ENCODE measurements around the gene ABCB11. TPM values are rescaled to one million over a fixed set of nuclear protein-coding genes. Genes with fewer than 3 reads are reported as not detected.

Gene ABCB11
- total RNA-seq, 1 donor, result not detected

DNA sequence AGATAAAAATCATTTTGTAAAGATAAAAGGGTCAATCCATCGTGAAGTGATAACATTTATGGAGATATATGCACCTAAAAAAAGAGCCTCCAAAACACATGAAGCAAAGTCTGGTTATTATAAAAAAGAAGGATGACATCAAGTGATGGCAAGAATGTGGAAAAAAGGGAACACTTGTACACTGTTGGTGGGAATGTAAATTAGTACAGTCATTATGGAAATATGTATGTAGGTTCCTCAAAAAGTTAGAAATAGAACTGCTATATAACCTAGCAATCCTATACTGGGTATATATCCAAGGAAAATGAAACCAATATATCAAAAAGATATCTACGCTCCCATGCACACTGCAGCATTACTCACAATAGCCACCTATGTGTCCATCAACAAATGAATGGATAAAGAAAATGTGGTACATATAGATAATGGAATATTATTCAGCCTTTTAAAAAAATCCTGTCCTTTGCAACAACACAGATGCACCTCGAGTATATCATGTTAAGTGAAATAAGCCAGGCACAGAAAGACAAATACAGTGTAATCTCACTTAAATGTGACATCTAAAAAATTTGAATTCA lies 28.9 kb downstream of the ABCB11 start:
- TF ChIP-seq, protein P1, sequence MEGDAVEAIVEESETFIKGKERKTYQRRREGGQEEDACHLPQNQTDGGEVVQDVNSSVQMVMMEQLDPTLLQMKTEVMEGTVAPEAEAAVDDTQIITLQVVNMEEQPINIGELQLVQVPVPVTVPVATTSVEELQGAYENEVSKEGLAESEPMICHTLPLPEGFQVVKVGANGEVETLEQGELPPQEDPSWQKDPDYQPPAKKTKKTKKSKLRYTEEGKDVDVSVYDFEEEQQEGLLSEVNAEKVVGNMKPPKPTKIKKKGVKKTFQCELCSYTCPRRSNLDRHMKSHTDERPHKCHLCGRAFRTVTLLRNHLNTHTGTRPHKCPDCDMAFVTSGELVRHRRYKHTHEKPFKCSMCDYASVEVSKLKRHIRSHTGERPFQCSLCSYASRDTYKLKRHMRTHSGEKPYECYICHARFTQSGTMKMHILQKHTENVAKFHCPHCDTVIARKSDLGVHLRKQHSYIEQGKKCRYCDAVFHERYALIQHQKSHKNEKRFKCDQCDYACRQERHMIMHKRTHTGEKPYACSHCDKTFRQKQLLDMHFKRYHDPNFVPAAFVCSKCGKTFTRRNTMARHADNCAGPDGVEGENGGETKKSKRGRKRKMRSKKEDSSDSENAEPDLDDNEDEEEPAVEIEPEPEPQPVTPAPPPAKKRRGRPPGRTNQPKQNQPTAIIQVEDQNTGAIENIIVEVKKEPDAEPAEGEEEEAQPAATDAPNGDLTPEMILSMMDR (IDR thresholded peaks at IDR 0.05; ENCODE audit: insufficient read depth, low read length), result no peak
- DNase-seq (ENCODE audit: low read depth), result no peak
- no peak overlapping the region for H3K4me3 ChIP-seq (ENCODE audit: low read depth, low read length)

DNA sequence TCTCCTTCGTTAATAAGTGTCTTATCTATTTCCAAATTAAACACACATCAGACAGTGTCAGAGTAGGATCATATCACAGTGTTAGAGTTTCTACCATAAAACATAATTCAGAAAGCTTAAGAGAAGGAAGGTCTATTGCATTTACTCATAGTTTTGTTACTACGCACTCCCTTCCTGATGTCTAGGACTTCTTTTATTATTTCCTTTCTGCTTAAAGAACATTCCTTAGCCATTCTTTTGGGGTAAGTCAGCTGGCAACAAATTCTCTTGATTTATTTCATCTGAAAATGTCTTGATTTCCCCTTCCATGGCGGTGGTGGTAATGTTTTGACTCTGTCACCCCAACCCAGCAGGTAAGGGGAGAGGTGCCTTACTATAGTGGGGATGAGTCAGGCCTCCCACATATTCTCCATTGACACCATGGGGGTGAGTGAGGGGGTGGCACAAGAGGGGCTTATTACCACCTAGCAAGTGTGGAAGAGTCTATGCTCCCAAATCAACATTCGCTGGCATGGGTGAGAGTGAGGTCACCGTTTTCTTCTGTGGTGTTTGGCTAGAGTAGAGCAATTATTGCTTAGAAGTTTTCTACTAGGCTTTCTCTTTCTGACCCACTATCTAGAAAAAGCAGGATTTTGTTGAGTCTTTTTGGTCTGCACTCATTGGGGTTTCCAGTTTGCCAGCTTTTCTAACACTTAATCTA lies 29.9 kb downstream of the ABCB11 start:
- no peak overlapping the region for H3K4me3 ChIP-seq (ENCODE audit: low read depth, low read length)
- TF ChIP-seq, protein P1 (IDR thresholded peaks at IDR 0.05; ENCODE audit: insufficient read depth, low read length), result no peak
- DNase-seq (ENCODE audit: low read depth), result no peak

DNA sequence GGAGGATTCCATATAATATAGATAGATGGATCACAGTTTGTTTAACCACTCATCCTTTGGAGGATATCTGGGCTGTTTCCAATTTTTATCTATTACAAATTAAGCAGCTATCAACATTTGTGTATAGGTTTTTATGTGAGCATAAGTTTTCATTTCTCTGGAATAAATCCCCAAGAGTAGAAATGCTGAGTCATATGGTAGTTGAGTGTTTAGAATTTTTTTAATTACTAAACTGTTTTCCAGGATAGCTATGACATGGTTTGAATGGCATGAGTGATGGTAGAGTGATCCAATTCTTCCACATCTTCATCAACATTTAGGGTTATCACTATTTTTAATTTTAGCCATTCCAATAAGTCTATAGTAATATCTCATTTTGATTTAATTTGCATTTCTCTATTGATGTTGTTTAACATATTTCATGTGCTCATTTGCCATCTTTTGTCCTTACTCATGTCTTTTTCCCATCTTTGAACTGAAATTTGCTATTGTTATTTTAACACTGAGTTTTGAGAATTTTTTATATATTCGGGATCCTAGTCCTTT lies 31.4 kb downstream of the ABCB11 start:
- DNase-seq (ENCODE audit: low read depth), result no peak
- TF ChIP-seq, protein P1 (IDR thresholded peaks at IDR 0.05; ENCODE audit: insufficient read depth, low read length), result no peak
- no peak overlapping the region for H3K4me3 ChIP-seq (ENCODE audit: low read depth, low read length)

DNA sequence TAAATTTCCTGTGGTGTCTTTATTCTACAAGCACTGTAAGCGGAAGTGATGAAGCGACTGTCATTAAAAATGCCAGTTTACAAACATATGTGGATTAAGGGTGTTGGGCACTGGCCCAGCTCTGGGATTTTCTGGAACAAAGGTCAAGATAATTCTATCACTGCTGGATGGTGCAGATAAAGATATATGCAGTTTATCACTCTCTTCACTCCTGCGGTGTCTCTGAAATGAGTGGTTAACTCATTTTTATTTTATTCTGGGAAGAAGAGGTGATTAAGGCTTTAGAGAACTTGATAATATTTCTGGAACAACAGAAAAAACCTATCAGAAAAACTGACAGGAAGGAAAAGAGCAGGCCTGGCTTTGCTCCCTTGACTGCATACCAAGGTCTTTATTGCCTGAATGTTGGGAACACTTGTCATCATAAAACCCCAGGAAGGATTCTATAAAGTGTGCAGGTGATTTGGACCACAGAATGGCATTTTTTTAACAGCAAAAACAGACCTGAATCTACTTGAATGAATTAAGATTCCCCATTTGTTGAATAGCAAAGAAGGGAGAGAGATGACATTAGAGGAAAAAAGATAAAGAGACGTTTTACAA lies 32.4 kb downstream of the ABCB11 start:
- TF ChIP-seq, protein P1 (IDR thresholded peaks at IDR 0.05; ENCODE audit: insufficient read depth, low read length), result no peak
- DNase-seq (ENCODE audit: low read depth), result no peak
- no peak overlapping the region for H3K4me3 ChIP-seq (ENCODE audit: low read depth, low read length)

DNA sequence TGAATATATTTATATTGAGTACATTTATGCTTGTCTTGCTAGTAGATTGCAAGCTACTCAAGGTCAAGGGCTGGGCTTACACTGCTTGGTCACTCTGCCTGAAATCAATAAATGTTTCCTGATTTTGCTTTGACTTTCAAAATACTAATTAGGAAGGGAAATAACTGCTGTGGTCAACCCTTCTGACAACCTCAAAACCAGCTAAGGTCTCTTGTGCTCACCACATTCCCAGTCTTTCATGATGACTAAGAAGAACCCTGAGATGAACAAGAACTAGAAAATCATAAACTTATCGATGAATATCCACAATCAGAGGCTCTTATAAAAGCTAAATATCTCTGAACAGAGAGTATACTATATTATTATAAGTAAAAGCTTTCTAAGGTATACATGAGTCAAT lies 33.3 kb downstream of the ABCB11 start:
- DNase-seq (ENCODE audit: low read depth), result no peak
- TF ChIP-seq, protein P1 (IDR thresholded peaks at IDR 0.05; ENCODE audit: insufficient read depth, low read length), result no peak
- no peak overlapping the region for H3K4me3 ChIP-seq (ENCODE audit: low read depth, low read length)

DNA sequence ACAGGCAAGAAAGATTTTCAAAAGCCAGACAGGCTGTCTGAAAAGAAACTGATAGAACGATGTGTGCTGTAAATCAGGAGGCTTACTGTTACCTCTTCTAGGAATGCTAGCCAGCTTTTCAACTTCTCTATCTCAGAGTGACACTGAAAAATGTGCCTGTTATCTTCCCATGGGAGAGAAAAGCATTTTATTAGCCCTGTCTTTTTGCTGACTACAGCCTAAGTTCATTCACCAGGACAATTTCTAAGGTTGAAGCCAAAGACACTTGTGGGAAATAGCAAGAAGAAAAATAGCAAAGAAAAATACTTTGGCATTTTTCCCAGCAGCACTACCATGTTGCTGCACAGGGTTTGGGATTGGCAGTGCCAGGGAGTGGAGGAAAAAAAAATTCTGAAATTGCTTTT lies 34.0 kb downstream of the ABCB11 start:
- DNase-seq (ENCODE audit: low read depth), result no peak
- TF ChIP-seq, protein P1 (IDR thresholded peaks at IDR 0.05; ENCODE audit: insufficient read depth, low read length), result no peak
- H3K4me3 ChIP-seq (ENCODE audit: low read depth, low read length), result no peak overlapping the region

All from fibroblast of the aortic adventitia (primary cell).